HG03196 (cell line): ENCODE results near the gene WDFY1.

Experiments used
- ATAC-seq: cut with Tn5 transposase; IDR thresholded peaks from one replicate; pipeline ENCODE4 v1.9.1; 2021; ENCODE audit not compliant: unreplicated experiment

WDFY1 gene

GRCh38 chr2:223944703-223945531 lies at the start of gene WDFY1:
Gene WDFY1 (minus strand): TSS chr2:223945335. CDS start chr2:223945284, 51 bp downstream.
- peak; percentile 83 for ATAC-seq

GRCh38 chr2:223994562-223995162 lies 49.5 kb upstream of the WDFY1 start:
- ATAC-seq, result no peak

- ATAC-seq, result peak; percentile 63
Observed at GRCh38 chr2:223993634-223994232, 48.6 kb upstream of the WDFY1 start.

GRCh38 chr2:223991611-223992010 lies 46.5 kb upstream of the WDFY1 start:
- ATAC-seq, result no peak

- ATAC-seq, result no peak
Observed at GRCh38 chr2:223989856-223990232, 44.7 kb upstream of the WDFY1 start.

- no peak for ATAC-seq
Observed at GRCh38 chr2:223989206-223989855, 44.2 kb upstream of the WDFY1 start.

GRCh38 chr2:223981241-223981640 lies 36.1 kb upstream of the WDFY1 start:
- ATAC-seq, result no peak

- ATAC-seq, result no peak
Observed at GRCh38 chr2:223980803-223981202, 35.7 kb upstream of the WDFY1 start.

GRCh38 chr2:223980397-223980735 lies 35.2 kb upstream of the WDFY1 start:
- no peak for ATAC-seq

- no peak for ATAC-seq
Observed at GRCh38 chr2:223979730-223980396, 34.7 kb upstream of the WDFY1 start.

GRCh38 chr2:223978451-223978850 lies 33.3 kb upstream of the WDFY1 start:
- no peak for ATAC-seq

- ATAC-seq, result no peak
Observed at GRCh38 chr2:223976635-223977226, 31.6 kb upstream of the WDFY1 start.

GRCh38 chr2:223973606-223974005 lies 28.5 kb upstream of the WDFY1 start:
- no peak for ATAC-seq

- no peak for ATAC-seq
Observed at GRCh38 chr2:223972656-223973102, 27.5 kb upstream of the WDFY1 start.

GRCh38 chr2:223971731-223972130 lies 26.6 kb upstream of the WDFY1 start:
- no peak for ATAC-seq

GRCh38 chr2:223970343-223971128 lies 25.4 kb upstream of the WDFY1 start:
- ATAC-seq, result peak; percentile 87

GRCh38 chr2:223969856-223970255 lies 24.7 kb upstream of the WDFY1 start:
- ATAC-seq, result peak; percentile 24

- ATAC-seq, result no peak
Observed at GRCh38 chr2:223969315-223969714, 24.2 kb upstream of the WDFY1 start.

GRCh38 chr2:223967981-223968380 lies 22.8 kb upstream of the WDFY1 start:
- no peak for ATAC-seq

- ATAC-seq, result no peak
Observed at GRCh38 chr2:223959688-223960087, 14.6 kb upstream of the WDFY1 start.
